ENCODE data around the gene ZBED4.

The ZBED4 gene

GRCh38 chr22:49918911-49919881 lies 65.6 kb downstream of the ZBED4 start:
- TF ChIP-seq CTCF (IDR thresholded peaks at IDR 0.05; ENCODE audit: borderline replicate concordance, insufficient read depth, low read depth, low read length) = no peak

GRCh38 chr22:49920859-49921258 lies 67.2 kb downstream of the ZBED4 start:
- no peak for TF ChIP-seq CTCF (IDR thresholded peaks at IDR 0.05; ENCODE audit: borderline replicate concordance, insufficient read depth, low read depth, low read length)
- no peak overlapping the region for H3K4me3 ChIP-seq (ENCODE audit: low read depth, low read length)

More at GRCh38 chr22:49918911-49919881, 65.6 kb downstream of the ZBED4 start:
- peak overlapping the region; percentile 80 for H3K4me3 ChIP-seq (ENCODE audit: low read depth, low read length)

GRCh38 chr22:49921508-49922278 lies 68.0 kb downstream of the ZBED4 start:
- H3K4me3 ChIP-seq (ENCODE audit: low read depth, low read length) = no peak overlapping the region
- no peak for TF ChIP-seq CTCF (IDR thresholded peaks at IDR 0.05; ENCODE audit: borderline replicate concordance, insufficient read depth, low read depth, low read length)

- TF ChIP-seq CTCF (IDR thresholded peaks at IDR 0.05; ENCODE audit: borderline replicate concordance, insufficient read depth, low read depth, low read length) = no peak
- H3K4me3 ChIP-seq (ENCODE audit: low read depth, low read length) = no peak overlapping the region
Measured at GRCh38 chr22:49922484-49922883, 68.8 kb downstream of the ZBED4 start.

GRCh38 chr22:49922926-49923325 lies 69.3 kb downstream of the ZBED4 start:
- TF ChIP-seq CTCF (IDR thresholded peaks at IDR 0.05; ENCODE audit: borderline replicate concordance, insufficient read depth, low read depth, low read length) = no peak
- no peak overlapping the region for H3K4me3 ChIP-seq (ENCODE audit: low read depth, low read length)

- peak; percentile 53 for TF ChIP-seq CTCF (IDR thresholded peaks at IDR 0.05; ENCODE audit: borderline replicate concordance, insufficient read depth, low read depth, low read length)
- no peak overlapping the region for H3K4me3 ChIP-seq (ENCODE audit: low read depth, low read length)
Measured at GRCh38 chr22:49923445-49923844, 69.8 kb downstream of the ZBED4 start.
